Cardiac septum (tissue), 1 donor: Measurements from ENCODE around the gene SLC9A4. TPM values are rescaled to one million over a fixed set of nuclear protein-coding genes. Genes with fewer than 3 reads are reported as not detected.

Experiments
- DNase-seq: peaks from one replicate; pipeline ENCODE4 v3.0.0-alpha.2; 2020; ENCODE audit warnings: low spot score
- intact Hi-C: fragments of 100-400 bp; cut with DNase I; formaldehyde crosslinking; loops from one replicate; pipeline ENCODE4 v1.14.0; 2022
- total RNA-seq: library from RNA; stranded (reverse); fragmentation: NEBNext Ultra II Directional; extraction: Animal tissue kit (Norgen Biotek cat#: 25700); gene quantifications from one replicate; pipeline ENCODE4 v1.2.1, GENCODE V29; 2021
- donor health status: DM: no; HTN: no; CAD: no.

SLC9A4 gene
- total RNA-seq, 1 donor from 2014 or later: not detected

GRCh38 chr2:102446936-102447335, 26.1 kb upstream of the SLC9A4 start:
- intact Hi-C loops: loop anchor here (10.0 kb wide), 1 partner anchor 262 kb away; the partner anchor contains the start of gene IL1RL2
- DNase-seq: peak; percentile 73

- intact Hi-C loops: loop anchor here (10.0 kb wide), 1 partner anchor 265 kb away; the partner anchor contains the start of gene IL1RL2
These were observed 23.6 kb upstream of the SLC9A4 start for GRCh38 chr2:102449370-102449974.

DNA sequence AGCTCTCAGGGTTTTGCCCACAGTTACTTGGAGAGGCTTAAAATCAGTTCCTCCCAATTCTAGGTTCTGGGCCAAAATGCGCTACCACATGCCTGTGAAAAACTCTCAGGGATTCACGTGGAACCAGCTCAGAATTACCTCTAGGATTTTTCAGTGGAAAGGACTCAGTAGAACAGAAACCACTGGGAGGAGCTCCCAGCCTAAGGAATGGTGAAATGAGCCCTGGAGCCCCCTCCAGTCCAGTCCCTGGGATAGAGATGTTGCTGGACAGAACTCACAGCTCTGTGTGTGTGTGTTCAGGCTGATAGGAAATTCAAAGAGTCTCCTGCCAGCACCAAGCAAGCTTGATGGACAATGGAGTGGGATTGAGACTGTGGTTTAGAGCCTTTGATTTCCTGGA, 21.1 kb upstream of the SLC9A4 start:
- DNase-seq: no peak
- intact Hi-C loops: no loop called here

More at GRCh38 chr2:102449370-102449974, 23.6 kb upstream of the SLC9A4 start:
- peak; percentile 78 for DNase-seq

DNA sequence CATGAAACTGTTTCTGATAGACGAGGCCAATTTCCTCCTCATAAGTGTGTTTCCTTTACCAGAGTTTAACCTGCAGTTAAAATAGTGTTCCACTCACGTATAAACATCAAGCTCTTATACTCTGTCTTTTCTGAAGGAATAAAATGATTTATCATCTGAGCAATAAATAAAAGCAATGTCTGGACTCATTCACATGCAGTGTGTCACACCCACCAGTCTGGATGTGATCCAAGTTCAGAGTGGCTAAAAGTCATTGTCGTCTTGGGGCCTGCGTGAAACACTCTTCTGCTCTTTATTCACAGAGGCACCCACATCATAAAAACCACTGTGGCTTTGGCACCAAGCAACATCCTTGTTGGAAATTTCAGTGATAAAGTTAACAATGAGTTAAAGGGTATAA, 19.5 kb upstream of the SLC9A4 start:
- no peak for DNase-seq
- intact Hi-C loops: no loop called here

- intact Hi-C loops: no loop called here
- DNase-seq: no peak
These were observed 17.9 kb upstream of the SLC9A4 start for GRCh38 chr2:102455061-102455670.

DNA sequence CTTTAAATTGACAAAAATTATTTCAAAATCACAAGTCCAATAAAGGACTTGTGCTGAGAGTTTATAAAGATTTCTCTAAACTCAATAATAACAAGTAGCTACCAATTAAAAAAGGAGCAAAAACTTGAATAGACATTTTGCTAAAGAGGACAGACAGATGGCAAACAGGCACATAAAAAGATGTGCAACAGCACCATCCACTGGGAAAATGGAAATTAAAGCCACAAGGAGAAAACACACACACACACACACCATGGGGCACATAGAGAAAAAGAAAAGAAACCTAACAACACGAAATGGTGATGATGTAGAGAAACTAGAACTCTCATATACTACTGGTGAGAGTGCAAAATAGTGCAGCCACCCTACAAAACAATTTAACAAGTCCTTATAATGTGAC, 12.6 kb upstream of the SLC9A4 start:
- intact Hi-C loops: no loop called here
- DNase-seq: no peak

- no peak for DNase-seq
These were observed 11.8 kb upstream of the SLC9A4 start for GRCh38 chr2:102461188-102461587.

GRCh38 chr2:102463160-102463559, 9.9 kb upstream of the SLC9A4 start:
- intact Hi-C loops: no loop called here
- no peak for DNase-seq

More at GRCh38 chr2:102461188-102461587, 11.8 kb upstream of the SLC9A4 start:
- intact Hi-C loops: no loop called here

- no peak for DNase-seq
- intact Hi-C loops: loop anchor here (5.0 kb wide), 1 partner anchor 232 kb away; no protein-coding TSS in a partner anchor
These were observed 2.9 kb upstream of the SLC9A4 start for GRCh38 chr2:102470168-102470567.

DNA sequence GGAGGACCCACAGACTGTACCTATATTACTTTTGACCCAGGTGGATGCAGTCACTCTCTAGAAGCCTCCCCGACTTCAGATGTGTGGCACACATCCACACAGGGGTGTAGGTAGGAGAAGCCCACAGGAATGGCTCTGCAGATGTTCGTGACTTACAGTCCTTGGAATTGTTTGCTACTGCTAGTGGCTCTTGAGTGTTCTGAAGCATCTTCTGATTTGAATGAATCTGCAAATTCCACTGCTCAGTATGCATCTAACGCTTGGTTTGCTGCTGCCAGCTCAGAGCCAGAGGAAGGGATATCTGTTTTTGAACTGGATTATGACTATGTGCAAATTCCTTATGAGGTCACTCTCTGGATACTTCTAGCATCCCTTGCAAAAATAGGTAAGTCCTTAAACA, 605 bp downstream of the SLC9A4 start:
- intact Hi-C loops: loop anchor here (2.0 to 5.0 kb wide), 2 partner anchors 143 to 229 kb away; no protein-coding TSS in a partner anchor
- no peak for DNase-seq

GRCh38 chr2:102474785-102475184, 1.8 kb downstream of the SLC9A4 start:
- DNase-seq: no peak
- intact Hi-C loops: loop anchor here (5.0 kb wide), 1 partner anchor 228 kb away; no protein-coding TSS in a partner anchor

DNA sequence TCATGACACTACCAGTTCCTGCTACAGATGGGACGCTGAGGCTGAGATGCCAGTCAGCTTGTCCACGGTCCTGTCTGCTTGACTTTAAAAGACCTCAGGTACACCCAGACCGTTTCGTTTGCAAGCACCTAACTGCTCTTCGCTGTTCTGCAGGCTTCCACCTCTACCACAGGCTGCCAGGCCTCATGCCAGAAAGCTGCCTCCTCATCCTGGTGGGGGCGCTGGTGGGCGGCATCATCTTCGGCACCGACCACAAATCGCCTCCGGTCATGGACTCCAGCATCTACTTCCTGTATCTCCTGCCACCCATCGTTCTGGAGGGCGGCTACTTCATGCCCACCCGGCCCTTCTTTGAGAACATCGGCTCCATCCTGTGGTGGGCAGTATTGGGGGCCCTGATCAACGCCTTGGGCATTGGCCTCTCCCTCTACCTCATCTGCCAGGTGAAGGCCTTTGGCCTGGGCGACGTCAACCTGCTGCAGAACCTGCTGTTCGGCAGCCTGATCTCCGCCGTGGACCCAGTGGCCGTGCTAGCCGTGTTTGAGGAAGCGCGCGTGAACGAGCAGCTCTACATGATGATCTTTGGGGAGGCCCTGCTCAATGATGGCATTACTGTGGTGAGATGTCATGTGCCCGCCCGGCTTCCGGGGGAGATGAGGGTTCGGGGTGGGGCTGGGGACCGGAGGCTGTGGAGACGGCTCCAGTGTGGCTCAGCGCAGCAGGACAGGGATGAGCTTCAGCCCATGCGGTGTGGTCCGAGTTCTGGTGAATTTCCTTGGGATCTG, 5.9 kb downstream of the SLC9A4 start:
- intact Hi-C loops: no loop called here
- DNase-seq: no peak

DNA sequence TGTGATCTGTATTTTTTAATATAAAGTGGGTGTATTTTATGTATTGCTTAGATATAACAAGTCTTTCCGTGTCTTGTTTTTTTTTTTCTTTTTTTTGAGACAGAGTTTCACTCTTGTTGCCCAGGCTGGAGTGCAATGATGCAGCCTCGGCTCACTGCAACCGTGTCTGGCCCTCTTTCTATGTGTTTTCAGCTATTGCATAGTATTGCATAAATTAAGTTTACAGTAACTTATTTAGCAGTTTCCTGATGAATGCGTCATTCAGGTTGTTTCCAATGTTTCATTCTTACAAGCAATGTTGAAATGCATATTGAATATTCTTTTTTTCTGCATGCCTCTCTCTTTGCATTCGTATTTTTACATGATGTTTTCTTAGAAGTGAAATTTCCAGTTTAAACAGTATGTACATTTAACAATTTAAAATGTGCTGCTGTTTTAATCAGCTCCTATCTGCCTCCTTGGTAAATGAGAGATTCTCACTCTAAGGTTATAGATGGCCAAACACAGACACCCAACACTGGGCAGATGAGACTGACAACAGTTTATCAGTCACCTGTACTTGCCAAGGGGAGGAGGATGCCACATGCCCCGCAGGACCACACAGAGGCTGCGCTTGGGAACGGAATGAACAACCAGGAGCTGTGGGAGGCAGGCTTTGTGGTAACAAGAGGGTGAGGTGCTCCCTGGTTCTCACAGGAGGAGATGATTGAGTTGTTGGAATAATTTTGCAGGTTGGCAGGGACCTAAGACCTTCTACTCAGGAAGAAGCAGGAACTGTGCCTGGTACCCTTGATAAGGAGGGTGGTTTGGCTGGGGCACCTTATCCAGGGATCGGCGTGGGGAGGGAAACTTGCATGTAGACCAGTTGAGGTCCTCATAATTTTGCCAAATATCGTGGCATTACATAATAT, 7.5 kb downstream of the SLC9A4 start:
- intact Hi-C loops: no loop called here
- DNase-seq: no peak

DNA sequence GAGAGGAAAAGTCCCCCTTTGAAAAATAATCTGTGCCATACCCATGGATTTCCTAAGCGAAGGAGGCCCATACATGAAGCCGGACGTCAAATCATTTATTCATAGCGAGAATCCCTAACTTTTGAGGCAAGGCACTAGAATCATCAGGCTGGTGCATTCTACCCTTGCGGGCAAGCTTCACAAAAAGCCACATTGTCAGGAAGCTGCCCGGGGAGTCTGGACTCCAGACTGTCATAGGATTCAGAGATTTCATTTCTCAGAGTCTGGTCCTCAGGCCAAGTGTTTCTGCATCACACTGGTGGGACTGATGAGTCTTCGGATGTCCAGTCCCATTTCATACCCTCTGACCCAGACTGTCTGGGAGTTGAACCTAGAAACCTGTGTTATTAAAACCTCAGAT, 8.9 kb downstream of the SLC9A4 start:
- no peak for DNase-seq
- intact Hi-C loops: no loop called here

DNA sequence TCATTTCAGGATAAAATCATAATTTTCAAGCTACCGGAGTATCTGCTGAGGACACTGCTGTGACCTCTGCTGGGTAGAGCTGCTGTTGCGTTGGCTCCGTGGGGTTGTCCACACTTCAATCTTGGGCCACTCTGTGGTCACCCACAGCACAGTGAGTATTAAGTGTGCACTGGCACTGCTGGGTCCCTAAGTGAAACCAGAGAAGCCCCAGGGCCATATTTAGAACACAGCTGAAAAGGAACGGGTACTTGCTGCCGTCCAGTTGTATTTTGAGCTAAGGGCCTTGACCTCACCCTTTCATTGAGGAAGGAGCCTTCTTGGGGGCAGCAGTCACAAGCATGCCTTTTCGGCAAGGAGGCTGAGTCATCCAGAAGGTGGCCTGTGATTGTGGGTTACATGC, 10.1 kb downstream of the SLC9A4 start:
- intact Hi-C loops: no loop called here
- no peak for DNase-seq

GRCh38 chr2:102484310-102485061, 11.5 kb downstream of the SLC9A4 start:
- intact Hi-C loops: no loop called here

DNA sequence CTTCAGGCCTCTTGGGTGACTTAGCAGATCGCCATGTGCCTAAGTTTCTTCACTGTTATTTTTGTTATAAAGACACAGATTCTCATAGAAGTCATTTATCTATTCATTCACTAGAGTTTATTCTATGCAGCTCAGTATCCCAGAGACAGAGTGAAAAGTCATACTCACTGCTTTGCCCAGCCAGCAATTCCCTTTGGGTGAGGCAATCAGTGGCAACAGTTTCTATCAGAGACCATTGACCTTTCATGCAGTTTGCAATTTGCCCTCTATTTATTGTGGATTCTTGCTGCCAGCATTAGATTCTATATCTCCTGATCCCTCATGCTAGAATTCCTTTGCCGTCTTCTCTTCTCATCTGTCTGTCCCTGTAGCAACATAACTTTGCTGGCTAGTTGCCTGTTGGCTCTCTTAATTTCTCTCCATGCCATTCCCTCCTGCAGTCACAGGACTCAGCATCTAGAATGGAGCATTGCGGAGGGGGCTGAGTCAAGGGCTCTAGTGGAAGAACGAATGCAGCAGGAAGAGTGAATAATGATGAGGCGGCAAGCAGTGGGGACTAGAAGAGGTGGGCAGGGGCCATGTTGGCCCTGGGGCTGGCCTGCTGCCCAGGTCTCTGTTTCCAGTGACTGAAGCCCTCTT, 12.2 kb downstream of the SLC9A4 start:
- intact Hi-C loops: no loop called here
- DNase-seq: no peak

More at GRCh38 chr2:102484310-102485061, 11.5 kb downstream of the SLC9A4 start:
- DNase-seq: no peak
